ENCODE measurements around the gene DOLK.

GRCh38 chr9:128903079-128903461 lies 44.3 kb downstream of the DOLK start:
- no peak for TF ChIP-seq CTCF (IDR thresholded peaks at IDR 0.05)
- no peak for TF ChIP-seq YY1 (IDR thresholded peaks at IDR 0.05; ENCODE audit: low read depth)
- no peak for TF ChIP-seq CHD2 (IDR thresholded peaks at IDR 0.05; ENCODE audit: low read length, partially characterized antibody)
- TF ChIP-seq MXI1 (IDR thresholded peaks at IDR 0.05; ENCODE audit: low read depth, low read length) = no peak
- no peak for TF ChIP-seq ZBTB33 (IDR thresholded peaks at IDR 0.05; ENCODE audit: borderline replicate concordance, low read depth)
- no peak for TF ChIP-seq TAF1 (IDR thresholded peaks at IDR 0.05; ENCODE audit: borderline replicate concordance, low read depth, low read length)
- TF ChIP-seq EP300 (IDR thresholded peaks at IDR 0.05; ENCODE audit: borderline replicate concordance in 1 of 2, low read depth in 1 of 2, low read length in 1 of 2) = no peak
- no peak for TF ChIP-seq RAD21 (IDR thresholded peaks at IDR 0.05; ENCODE audit: low read length)
- no peak for TF ChIP-seq SIN3A (IDR thresholded peaks at IDR 0.05; ENCODE audit: borderline replicate concordance, low read depth, low read length)
- TF ChIP-seq MEF2A (IDR thresholded peaks at IDR 0.05; ENCODE audit: borderline replicate concordance, low read depth) = no peak
